ENCODE data around the gene GDF11. TPM values are rescaled to one million over a fixed set of nuclear protein-coding genes. Genes with fewer than 3 reads are reported as not detected.

The GDF11 gene
- total and polyA plus RNA-seq, 2 of the 8 experiments (the other 6 are each of a cell fraction or from before 2014, with no cell fraction given), result 12.1 to 15.1 TPM

GRCh38 chr12:55696796-55697462, 46.0 kb upstream of the GDF11 start:
- H2AK5ac ChIP-seq (ENCODE audit: low read depth, low read length), result no peak overlapping the region
- no peak overlapping the region for H3K4me3 ChIP-seq (ENCODE audit: extremely low read depth in 1 of 4, insufficient read depth in 2 of 4, low read depth in 3 of 4, low read length in 4 of 4)
- POLR2A ChIA-PET (ENCODE audit: partially characterized antibody), result interaction anchor here (1.1 to 2.3 kb wide), 6 partner anchors 9 to 32 kb away, joined by 3 to 8 read pairs (median 6); partner anchors contain the start of genes CD63 and ITGA7
- H4K5ac ChIP-seq (ENCODE audit: insufficient read length, low read depth, low read length), result no peak overlapping the region
- no peak overlapping the region for H2AFZ ChIP-seq (ENCODE audit: low read length)
- no peaks in the 10 kb centered on the region for H3K4me1 ChIP-seq (replicated peaks in 1 of 4; ENCODE audit: control insufficient read depth in 3 of 4, insufficient read depth in 4 of 4, low read length in 3 of 4)
- H3K18ac ChIP-seq (ENCODE audit: extremely low read depth, low read length), result no peak overlapping the region
- H3K9ac ChIP-seq (replicated peaks in 1 of 4; ENCODE audit: extremely low read depth in 1 of 4, low read depth in 3 of 4, low read length in 3 of 4), result no peak overlapping the region
- H3K36me3 ChIP-seq (ENCODE audit: control insufficient read depth in 2 of 4, insufficient read depth in 4 of 4, low read length in 3 of 4), result peaks cover 7 to 47% (median 15%) of the 10 kb centered on the region in 4 experiments; a peak in 7 of 8 replicates
- H4K91ac ChIP-seq (replicated peaks; ENCODE audit: insufficient read length, low read length), result no peak overlapping the region
- WGBS, 2 experiments (ENCODE audit: extremely low coverage in 1 of 2, insufficient coverage in 1 of 2, insufficient read length in 1 of 2, insufficient replicate concordance in 2 of 2, low coverage in 1 of 2, low lambda C conversion rate in 2 of 2, missing lambda C conversion rate in 1 of 2), result 89% methylated on average over 19 of the region's 19 CpGs; no CpG with 5 or more reads in 1 of the 2 experiments
- no peak for FAIRE-seq
- H4K8ac ChIP-seq (ENCODE audit: extremely low read depth, insufficient read depth, low read length), result no peak overlapping the region
- H2BK12ac ChIP-seq (ENCODE audit: low read depth, low read length), result no peak overlapping the region
- H2BK120ac ChIP-seq (replicated peaks; ENCODE audit: low read depth, low read length), result no peak overlapping the region
- no peak overlapping the region for H3K14ac ChIP-seq (ENCODE audit: insufficient read length)
- no peak overlapping the region for H3K27ac ChIP-seq (ENCODE audit: low read depth, low read length)
- H2BK15ac ChIP-seq (ENCODE audit: low read length), result no peak overlapping the region
- H4K20me1 ChIP-seq (replicated peaks in 1 of 2; ENCODE audit: control insufficient read depth in 1 of 2, insufficient read depth in 2 of 2, low read length in 2 of 2), result peaks cover 0 to 4% of the 10 kb centered on the region in 2 experiments
- no peaks in the 10 kb centered on the region for H3K27me3 ChIP-seq (replicated peaks in 1 of 4; ENCODE audit: control insufficient read depth in 3 of 4, extremely low read depth in 1 of 4, insufficient read depth in 3 of 4, low read length in 3 of 4)
- no peak overlapping the region for H3K4me2 ChIP-seq (ENCODE audit: insufficient read depth in 1 of 2, low read depth in 2 of 2, low read length in 2 of 2)
- H3K23ac ChIP-seq (ENCODE audit: insufficient read length), result no peak overlapping the region
- H3K79me2 ChIP-seq (ENCODE audit: control insufficient read depth in 1 of 2, insufficient read depth in 2 of 2, low read length in 2 of 2), result no peaks in the 10 kb centered on the region; a peak in 1 of 4 replicates
- peaks cover 3% of the 10 kb centered on the region for H3K79me1 ChIP-seq (ENCODE audit: low read depth, low read length)
- no peak overlapping the region for H2BK5ac ChIP-seq (ENCODE audit: low read depth, low read length)
- no peak overlapping the region for H2BK20ac ChIP-seq (ENCODE audit: low read length)
- H3K4ac ChIP-seq (replicated peaks; ENCODE audit: insufficient read length, low read depth, low read length), result no peak overlapping the region
- no peak for DNase-seq (ENCODE audit: low read depth in 1 of 2, low spot score in 2 of 2)
- CTCF ChIA-PET (ENCODE audit: partially characterized antibody), result interaction anchor here (0.5 to 5.9 kb wide), 10 partner anchors 8 to 771 kb away, joined by 3 to 36 read pairs (median 5); partner anchors contain the start of genes ITGA7 and RDH5
- H3K56ac ChIP-seq (replicated peaks; ENCODE audit: insufficient read length, low read depth, low read length), result no peak overlapping the region
- no peaks in the 10 kb centered on the region for H3K23me2 ChIP-seq (ENCODE audit: low read depth, low read length)
- H3K9me3 ChIP-seq (ENCODE audit: insufficient read depth in 2 of 2, low read depth in 1 of 2, low read length in 1 of 2), result no peaks in the 10 kb centered on the region
- TF ChIP-seq TAF7 (optimal IDR thresholded peaks at IDR 0.05; ENCODE audit: borderline replicate concordance, low read depth, low read length) (no peak), ZNF274 (IDR thresholded peaks at IDR 0.05; ENCODE audit: borderline replicate concordance, extremely low read depth, low read length) (no peak), RXRA (IDR thresholded peaks at IDR 0.05; ENCODE audit: insufficient read depth, low read depth, low read length) (no peak), TAF1 (IDR thresholded peaks at IDR 0.05; ENCODE audit: low read depth, low read length) (no peak), ATF2 (IDR thresholded peaks at IDR 0.05; ENCODE audit: low read length) (no peak), RAD21 (IDR thresholded peaks at IDR 0.05 in 1 of 2, conservative IDR thresholded peaks at IDR 0.05 in 1 of 2; ENCODE audit: low read depth in 2 of 2, low read length in 2 of 2) (no peak), SUZ12 (IDR thresholded peaks at IDR 0.05; ENCODE audit: low read length) (no peak), TCF12 (IDR thresholded peaks at IDR 0.05; ENCODE audit: low read depth, low read length) (no peak), MAX (IDR thresholded peaks at IDR 0.05) (no peak), SP1 (IDR thresholded peaks at IDR 0.05; ENCODE audit: low read depth, low read length) (no peak)

Data from H1 (cell line).